Activated CD4-positive, alpha-beta T cell treated with anti-CD3 and anti-CD28 coated beads, Interleukin-2, amount 50 U/mL, for 48 hours (primary cell): ENCODE measurements around the gene DUXB.

Experiments
- DNase-seq, 2 experiments: peaks; one replicate each; pipeline ENCODE4 v3.0.0-alpha.2; 2020

Gene DUXB

DNA sequence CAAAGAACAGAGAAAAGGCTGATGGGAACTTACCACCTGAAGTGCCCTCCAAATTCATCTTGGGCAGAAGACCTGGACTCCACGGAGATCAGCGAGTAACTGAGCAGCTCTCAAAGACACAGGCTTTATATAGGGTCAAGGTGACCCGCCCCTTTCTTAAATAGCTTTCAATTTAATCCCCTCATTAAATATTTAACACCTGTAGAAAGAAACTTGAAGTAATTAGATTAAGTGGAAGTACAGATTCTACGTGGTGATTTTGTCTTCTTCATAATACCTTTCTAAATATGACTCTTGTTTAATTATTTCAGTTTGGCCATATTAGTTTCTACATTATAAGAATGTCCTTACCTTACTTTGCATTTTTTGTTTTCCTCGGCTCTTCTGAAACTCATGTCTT, at the start of gene DUXB:
Gene DUXB (minus strand): TSS at position 101 of the 400 bp plus-strand sequence. CDS start 43 bp downstream, at position 58.
- no peak for DNase-seq

- DNase-seq = no peak
Observed at GRCh38 chr16:75750528-75750927, 49.3 kb upstream of the DUXB start.

DNA sequence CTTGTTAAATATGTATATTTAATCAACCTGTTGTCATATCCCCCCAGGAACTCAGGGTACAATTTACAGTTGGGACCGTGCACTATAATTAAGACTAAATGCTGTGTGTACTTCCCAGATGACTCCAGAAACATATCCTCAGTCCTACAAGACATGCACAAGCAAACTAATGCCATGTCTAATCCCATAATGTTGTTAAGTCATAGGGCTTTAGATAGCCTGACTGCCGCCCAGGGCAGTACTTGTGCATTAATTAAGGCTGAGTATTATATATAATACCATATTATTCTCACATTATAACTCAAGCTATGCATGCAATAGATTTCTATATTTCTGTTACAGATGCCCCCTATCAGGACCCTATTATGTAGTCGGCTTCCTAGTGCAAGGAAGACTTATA, 45.1 kb upstream of the DUXB start:
- DNase-seq = no peak

GRCh38 chr16:75745823-75746222, 44.6 kb upstream of the DUXB start:
- no peak for DNase-seq

- DNase-seq = no peak
Observed at GRCh38 chr16:75745242-75745641, 44.0 kb upstream of the DUXB start.

GRCh38 chr16:75742424-75743047, 41.3 kb upstream of the DUXB start:
- no peak for DNase-seq

DNA sequence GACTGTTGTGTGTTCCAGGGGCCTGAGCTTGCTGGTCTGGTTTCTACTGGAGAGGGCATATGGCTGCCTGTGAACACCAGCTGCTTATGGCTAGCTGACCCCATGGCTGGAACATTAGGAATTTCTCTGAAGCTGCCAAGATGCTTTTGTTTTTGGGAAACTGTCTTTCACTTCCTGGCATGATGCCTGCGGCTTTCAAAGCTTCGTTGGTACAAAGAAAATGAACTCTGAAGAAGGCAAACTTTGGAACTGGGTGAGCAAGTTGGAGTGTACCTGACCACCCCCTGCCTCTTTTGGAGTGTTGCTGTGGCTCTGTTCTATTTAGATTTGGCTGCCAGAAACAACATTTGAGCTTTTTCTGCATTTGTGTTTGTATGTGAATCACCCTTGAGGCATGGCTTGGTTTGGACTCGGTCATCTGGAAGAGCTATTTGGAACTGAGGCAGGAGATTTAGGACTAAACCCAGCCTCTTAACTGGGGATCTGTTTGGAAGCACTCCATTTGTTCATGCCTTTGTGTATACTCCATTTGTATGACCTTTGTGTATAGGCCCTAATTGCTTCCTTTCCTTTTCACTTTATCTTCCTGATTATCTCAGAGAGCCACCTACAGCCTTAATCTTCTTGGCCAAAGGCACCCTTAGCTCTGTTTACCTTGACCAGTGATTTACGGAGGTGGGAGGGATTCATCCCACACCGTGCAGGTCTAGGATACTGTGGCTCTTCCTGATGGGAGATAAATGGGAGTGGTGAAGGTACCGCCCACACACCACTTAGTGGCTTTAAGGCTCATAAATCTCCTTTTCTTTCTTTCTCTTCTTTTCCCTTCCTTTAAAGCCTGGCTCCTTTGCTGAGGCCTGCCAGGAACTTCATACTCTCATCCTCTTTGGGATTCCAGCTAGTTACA, 32.3 kb upstream of the DUXB start:
- DNase-seq = no peak

- DNase-seq = no peak
Observed at GRCh38 chr16:75732871-75733270, 31.6 kb upstream of the DUXB start.

GRCh38 chr16:75727221-75727620, 26.0 kb upstream of the DUXB start:
- DNase-seq = no peak

GRCh38 chr16:75726390-75726789, 25.1 kb upstream of the DUXB start, which contains the start of gene CPHXL:
TSS of gene CPHXL (minus strand) at chr16:75726490. CDS start at chr16:75726442, 48 bp downstream.
- DNase-seq = no peak

GRCh38 chr16:75718452-75718851, 17.2 kb upstream of the DUXB start:
- no peak for DNase-seq

DNA sequence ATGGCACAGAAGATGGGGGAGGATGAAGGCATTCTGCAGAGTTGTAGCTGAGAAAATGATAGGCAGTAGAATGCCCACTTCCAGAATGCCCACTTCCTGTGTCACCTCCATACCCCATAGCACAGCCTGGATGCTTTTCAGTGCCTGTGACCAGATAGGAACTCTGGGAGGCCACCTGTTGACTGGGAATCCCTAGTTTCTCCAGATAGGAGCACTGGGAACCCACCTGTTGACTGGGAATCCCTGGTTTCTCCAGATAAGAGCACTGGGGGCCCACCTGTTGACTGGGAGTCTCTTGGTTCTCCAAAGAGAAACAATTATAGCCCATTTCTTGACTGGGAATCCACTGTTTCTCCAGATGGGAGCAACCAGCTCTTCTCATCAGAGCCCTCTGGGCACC, 13.4 kb upstream of the DUXB start:
- no peak for DNase-seq

- no peak for DNase-seq
Observed at GRCh38 chr16:75710344-75710743, 9.1 kb upstream of the DUXB start.

- DNase-seq = no peak
Observed at GRCh38 chr16:75703306-75703705, 2.0 kb upstream of the DUXB start.

DNA sequence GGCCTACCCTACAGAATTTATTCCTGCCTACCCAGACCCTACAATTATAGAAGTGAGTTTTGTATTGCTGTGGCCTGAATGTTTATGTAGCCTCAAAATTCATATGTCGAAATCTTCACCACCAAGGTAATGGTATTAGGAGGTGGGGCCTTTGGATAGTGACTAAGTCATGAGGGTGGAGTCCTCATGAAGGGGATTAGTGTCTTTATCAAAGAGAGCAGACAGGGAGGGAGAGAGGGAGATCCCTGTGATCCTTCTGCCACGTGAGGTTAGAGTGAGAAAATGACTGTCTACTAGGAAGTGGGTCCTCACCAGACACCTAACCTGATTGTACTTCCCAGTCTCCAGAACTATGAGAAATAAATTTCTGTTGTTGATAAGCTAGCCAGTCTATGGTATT, 981 bp upstream of the DUXB start:
- no peak for DNase-seq

DNA sequence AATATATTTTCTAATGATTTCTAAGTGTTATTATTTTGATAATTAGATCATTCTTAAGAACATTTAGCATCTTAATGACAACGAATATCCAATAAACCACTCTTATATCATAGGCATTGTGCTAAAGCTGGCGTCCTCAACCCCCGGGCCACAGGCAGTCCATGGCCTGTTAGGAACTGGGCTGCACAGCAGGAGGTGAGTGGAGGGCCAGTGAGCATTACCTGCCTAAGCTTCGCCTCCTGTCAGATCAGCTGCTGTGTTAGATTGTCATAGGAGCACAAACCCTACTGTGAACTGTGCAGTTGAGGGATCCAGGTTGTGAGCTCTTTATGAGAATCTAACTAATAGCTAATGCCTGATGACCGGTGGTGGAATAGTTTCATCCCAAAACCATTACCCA, 3.7 kb downstream of the DUXB start:
- DNase-seq = no peak

DNA sequence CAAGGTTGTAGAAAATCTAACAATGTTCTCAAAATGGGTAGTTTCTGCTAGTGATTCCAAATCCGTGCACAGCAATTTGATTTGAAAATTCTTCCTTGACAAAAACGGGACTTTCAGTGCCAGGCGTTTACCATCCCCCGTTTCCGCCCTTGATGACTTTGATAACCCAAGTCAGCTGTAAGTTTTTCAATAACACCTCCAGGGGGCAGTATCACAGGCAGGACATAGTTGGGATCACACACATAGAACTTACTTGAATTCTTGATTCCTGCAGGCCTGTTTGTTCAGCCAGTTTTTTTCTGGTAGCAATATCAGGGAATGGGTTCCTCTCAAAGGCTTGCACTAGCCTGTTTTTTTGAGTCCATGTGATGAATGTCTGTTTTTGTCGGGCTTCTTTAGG, 5.6 kb downstream of the DUXB start:
- no peak for DNase-seq

DNA sequence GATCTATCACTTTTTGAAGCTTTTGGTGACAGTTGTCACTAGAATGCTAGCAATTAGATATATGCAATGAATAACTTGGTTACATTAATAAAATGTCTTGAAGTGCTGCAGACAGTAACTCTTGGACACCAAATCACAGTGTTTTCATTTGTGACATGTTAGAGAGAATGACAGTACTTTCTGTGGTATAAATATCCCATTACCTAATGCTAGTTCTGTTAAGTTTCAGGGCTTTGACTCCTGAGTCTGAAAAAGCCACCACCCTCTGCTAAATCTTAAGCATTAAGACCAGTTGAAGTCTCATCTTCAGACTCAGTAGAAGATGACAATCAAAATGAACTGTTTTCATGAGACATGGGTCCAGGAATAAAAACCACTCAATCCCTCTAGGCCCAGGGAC, 13.9 kb downstream of the DUXB start:
- no peak for DNase-seq

DNA sequence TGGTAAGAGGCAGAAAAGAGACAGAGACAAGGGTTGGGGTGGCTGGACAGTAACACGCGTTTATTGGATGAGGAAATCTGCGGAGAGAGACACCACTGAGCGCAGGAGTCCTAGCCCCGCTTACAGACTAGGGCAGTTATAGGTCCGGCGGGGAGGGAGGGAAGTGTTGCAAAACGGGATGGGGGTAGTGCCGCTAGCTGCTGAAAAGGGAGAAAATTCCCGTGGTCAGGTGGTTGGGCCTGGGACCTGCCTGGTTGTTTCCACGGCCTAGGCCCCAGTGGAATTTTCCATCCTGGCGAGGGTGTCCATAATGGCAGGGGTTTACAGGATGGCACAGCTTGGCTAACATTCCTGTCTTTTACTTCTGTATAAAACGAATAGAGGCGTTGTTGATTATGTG, 19.0 kb downstream of the DUXB start:
- no peak for DNase-seq

GRCh38 chr16:75679366-75679765, 21.9 kb downstream of the DUXB start:
- DNase-seq = no peak

DNA sequence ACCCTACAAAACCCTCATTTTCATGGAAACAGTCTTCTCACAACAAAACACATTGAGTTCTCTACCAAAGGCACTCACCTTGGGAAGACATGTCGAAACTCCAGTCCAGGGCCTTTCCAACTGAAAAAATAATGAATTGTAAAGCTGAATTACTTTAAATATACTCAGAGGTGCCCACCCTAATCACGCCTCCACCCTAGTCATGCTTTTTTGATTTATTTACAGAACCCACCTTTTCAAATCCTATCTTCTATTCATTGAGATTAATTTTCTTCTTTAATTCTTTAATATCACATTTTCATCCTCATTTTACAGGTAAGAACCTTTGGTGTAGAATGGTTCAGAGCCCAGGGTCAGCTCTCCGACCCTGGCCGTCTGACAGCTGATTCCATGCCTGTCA, 24.4 kb downstream of the DUXB start, which contains the start of gene CPHXL2:
Gene CPHXL2 (minus strand): TSS at position 101 of the 400 bp plus-strand sequence. CDS start 10 bp downstream, at position 91.
- DNase-seq = no peak

- DNase-seq = no peak
Observed at GRCh38 chr16:75667503-75667902, 33.8 kb downstream of the DUXB start.

DNA sequence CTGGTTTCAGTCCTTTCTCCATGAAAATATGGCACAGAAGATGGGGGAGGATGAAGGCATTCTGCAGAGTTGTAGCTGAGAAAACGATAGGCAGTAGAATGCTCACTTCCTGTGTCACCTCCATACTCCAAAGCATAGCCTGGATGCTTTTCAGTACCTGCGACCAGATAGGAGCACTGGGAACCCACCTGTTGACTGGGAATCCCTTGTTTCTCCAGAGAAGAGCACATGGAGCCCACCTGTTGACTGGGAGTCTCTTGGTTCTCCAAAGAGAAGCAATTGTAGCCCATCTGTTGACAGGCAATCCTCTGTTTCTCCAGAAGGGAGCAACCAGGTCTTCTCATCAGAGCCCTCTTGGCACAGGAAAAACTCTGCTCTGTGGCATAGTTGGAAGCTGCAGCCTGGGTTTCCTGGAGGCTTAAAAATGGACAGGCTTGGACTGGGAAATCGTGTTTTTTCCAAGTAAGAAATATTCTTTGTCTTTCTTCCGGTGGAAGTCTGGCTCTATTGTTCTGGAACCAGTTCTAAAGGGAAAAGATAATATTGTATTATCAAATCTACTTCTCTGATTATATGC, 40.4 kb downstream of the DUXB start:
- no peak for DNase-seq

DNA sequence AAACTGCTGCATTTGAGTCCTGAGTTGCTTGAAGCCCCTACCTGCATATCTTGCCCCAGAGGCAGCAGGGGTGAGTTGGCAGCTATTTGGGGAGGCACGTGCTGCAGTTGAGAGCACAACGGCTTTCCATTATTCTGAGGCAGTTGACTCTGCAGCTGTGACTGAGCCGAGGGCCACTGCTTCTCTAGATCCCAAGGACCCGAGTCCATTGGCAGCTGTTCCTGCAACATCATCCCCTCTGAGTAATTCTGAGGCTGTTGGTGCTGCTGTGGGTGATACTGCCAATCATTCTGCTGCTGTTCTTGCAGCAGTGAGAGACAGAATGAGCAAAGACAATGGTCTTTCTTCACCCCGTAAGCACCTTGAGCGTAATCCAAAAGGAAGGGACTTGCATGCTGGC, 40.9 kb downstream of the DUXB start:
- DNase-seq = no peak
